Measurements from ENCODE around the gene CFAP99.

Gene CFAP99

GRCh38 chr4:2406920-2407319 lies 11.8 kb upstream of the CFAP99 start:
- no peak for FAIRE-seq
- no peak for DNase-seq (ENCODE audit: insufficient read length)
- TF ChIP-seq TAF1 (IDR thresholded peaks at IDR 0.05; ENCODE audit: borderline replicate concordance, low read depth, low read length) = no peak
- TF ChIP-seq POLR2AphosphoS5 (IDR thresholded peaks at IDR 0.05; ENCODE audit: low read depth, low read length) = no peak
- no peak for TF ChIP-seq POLR2A (IDR thresholded peaks at IDR 0.05; ENCODE audit: low read depth, low read length)

DNA sequence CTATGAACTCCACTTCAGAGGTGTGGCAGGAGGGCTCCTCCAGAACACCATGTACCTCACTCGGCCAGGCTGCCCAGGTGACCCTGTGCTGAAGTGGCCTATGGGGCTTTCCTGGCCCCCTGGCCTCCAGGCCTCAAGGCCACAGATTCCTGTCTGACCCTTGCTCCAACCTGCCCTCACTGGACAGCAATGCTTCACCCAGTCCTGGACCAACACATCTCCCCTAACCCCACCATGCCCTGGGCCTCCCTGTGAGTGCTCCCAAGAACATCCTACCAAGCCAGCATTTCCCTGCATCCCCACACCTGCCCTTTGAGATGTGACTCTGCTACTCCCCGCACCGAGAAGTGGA lies 10.8 kb upstream of the CFAP99 start:
- TF ChIP-seq TAF1 (IDR thresholded peaks at IDR 0.05; ENCODE audit: borderline replicate concordance, low read depth, low read length) = no peak
- TF ChIP-seq POLR2A (IDR thresholded peaks at IDR 0.05; ENCODE audit: low read depth, low read length) = no peak
- TF ChIP-seq POLR2AphosphoS5 (IDR thresholded peaks at IDR 0.05; ENCODE audit: low read depth, low read length) = no peak

GRCh38 chr4:2408401-2408958 lies 10.3 kb upstream of the CFAP99 start:
- DNase-seq (ENCODE audit: insufficient read length) (no peak), FAIRE-seq (no peak)
- no peak for TF ChIP-seq POLR2A (IDR thresholded peaks at IDR 0.05; ENCODE audit: low read depth, low read length)
- TF ChIP-seq TAF1 (IDR thresholded peaks at IDR 0.05; ENCODE audit: borderline replicate concordance, low read depth, low read length) = no peak

More for the DNA sequence above, 10.8 kb upstream of the CFAP99 start:
- FAIRE-seq = no peak
- no peak for DNase-seq (ENCODE audit: insufficient read length)

DNA sequence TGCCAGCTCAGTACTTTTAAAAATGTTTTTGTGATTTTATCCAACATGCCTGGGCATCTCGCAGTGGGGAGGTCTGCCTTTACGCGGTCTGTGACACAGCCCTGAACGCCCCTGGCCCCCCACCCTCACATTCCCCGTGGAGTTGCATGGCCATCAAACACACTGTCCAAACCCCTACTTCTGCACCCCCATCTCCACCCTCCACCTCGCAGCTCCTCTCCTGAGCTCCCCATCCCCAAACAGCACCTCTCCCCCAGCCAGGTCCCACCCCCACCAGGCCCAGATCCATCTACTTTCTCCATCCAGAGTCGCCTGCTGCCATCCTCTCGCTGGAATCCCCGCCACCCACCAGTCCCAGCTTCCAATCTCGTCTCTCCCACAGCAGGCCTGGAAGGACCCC lies 9.8 kb upstream of the CFAP99 start:
- no peak for TF ChIP-seq POLR2A (IDR thresholded peaks at IDR 0.05; ENCODE audit: low read depth, low read length)
- no peak for TF ChIP-seq POLR2AphosphoS5 (IDR thresholded peaks at IDR 0.05; ENCODE audit: low read depth, low read length)
- no peak for TF ChIP-seq TAF1 (IDR thresholded peaks at IDR 0.05; ENCODE audit: borderline replicate concordance, low read depth, low read length)
- FAIRE-seq (no peak), DNase-seq (ENCODE audit: insufficient read length) (no peak)

- no peak for FAIRE-seq
- no peak for DNase-seq (ENCODE audit: insufficient read length)
- no peak for TF ChIP-seq TAF1 (IDR thresholded peaks at IDR 0.05; ENCODE audit: borderline replicate concordance, low read depth, low read length)
- TF ChIP-seq POLR2A (IDR thresholded peaks at IDR 0.05; ENCODE audit: low read depth, low read length) = no peak
- TF ChIP-seq POLR2AphosphoS5 (IDR thresholded peaks at IDR 0.05; ENCODE audit: low read depth, low read length) = no peak
Observed at GRCh38 chr4:2409381-2409783, 9.4 kb upstream of the CFAP99 start.

DNA sequence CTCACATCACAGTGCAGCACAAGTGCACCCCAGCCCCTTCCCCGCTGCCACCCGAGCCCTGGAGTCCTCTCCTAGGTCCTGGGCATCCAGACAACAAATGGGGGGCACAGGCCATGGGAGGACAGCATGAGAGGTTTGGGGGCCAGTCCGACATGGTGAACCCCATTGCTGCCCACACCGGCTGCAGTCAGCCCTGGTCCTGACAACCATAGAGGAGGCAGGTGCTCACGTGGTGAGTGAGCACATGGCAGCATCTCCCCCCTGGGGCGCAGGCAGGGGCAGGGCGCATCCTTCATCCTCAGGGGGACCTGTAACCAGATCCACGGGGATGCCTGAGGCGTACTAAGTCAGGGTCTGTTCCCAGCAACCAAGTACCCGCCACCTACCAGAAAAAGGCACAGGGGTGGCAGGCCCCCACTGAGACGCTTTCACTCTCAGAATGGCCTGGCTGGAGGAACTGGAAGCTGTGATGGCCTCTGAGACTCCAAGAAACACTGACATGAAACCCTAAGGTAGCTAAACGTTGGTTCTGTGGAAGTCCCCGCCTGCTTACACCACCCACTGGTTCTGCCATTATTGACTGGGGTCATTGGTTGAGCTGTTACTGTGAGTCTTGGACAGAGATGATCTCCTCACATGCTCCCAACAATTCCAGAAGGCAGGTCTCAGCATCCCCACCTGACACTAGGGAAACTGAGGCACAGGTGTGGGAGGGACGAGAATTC lies 6.8 kb upstream of the CFAP99 start:
- FAIRE-seq = peak; percentile 93
- TF ChIP-seq POLR2AphosphoS5 (IDR thresholded peaks at IDR 0.05; ENCODE audit: low read depth, low read length) (no peak), POLR2A (IDR thresholded peaks at IDR 0.05; ENCODE audit: low read depth, low read length) (0 out of 2 replicates have a peak, but pooled peaks have one; percentile 26), TAF1 (IDR thresholded peaks at IDR 0.05; ENCODE audit: borderline replicate concordance, low read depth, low read length) (peak; percentile 61; the same call in 1 of the 2 replicates)
- peak; percentile 56 for DNase-seq (ENCODE audit: insufficient read length)

DNA sequence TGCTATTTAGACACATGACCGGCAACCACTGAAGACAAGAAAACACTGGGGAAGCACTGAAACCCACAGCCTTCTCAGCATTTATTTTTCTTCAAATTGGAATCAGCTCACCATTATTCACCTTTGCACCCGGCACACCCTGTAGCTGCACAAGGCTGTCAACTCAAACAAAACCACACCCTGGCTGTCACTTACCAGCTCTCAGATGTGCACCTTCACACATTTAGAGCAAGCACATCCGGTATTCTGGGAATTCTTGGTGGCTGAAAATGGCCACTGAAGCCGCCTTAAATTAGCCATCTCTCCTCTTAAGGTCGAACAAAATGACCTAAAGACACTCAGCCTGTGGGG lies 6.2 kb upstream of the CFAP99 start:
- TF ChIP-seq POLR2A (IDR thresholded peaks at IDR 0.05; ENCODE audit: low read depth, low read length) = no peak
- no peak for TF ChIP-seq TAF1 (IDR thresholded peaks at IDR 0.05; ENCODE audit: borderline replicate concordance, low read depth, low read length)
- no peak for TF ChIP-seq POLR2AphosphoS5 (IDR thresholded peaks at IDR 0.05; ENCODE audit: low read depth, low read length)
- FAIRE-seq = peak; percentile 21
- no peak for DNase-seq (ENCODE audit: insufficient read length)

DNA sequence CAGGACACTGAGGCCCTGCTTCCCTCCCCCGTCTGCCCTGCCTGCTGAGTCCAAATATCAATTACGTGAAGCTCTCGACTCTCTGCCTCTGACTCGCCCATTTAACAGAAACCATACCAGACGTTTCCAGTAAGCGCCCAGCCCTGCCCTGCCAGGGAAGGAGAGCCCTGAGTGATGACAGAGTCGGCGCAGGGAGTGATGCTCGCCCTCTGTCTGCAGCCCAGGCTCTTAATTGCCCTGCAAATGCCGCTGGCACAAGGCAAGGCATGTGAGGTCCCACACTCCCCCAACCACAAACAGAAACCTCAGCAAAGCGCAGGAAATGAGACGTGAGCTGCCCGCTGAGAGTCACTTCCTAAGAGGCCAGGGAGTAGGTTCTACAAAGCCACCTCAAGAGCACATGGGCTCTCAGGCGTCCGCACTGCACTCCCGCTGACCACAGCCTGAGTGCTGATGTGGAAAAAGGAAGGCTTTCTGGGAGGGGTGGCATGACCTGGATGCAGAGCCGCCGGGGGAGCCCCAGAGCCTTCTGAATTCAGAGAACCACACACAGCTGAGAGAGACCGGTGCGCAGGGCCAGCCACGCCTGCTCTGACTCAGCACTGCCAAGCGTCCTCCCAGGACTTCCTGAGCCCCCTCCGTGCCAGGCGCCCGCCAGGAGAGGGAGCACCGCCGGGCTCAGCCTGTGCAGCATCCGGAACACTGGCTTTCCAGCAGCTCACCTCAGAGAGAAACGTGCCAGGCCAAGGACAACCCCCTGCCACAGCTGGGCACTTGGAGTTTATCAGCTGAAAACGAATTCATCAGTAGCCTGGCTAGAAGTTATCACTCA lies 5.7 kb upstream of the CFAP99 start:
- FAIRE-seq = peak; percentile 86
- DNase-seq (ENCODE audit: insufficient read length) = peak; percentile 66
- TF ChIP-seq POLR2A (IDR thresholded peaks at IDR 0.05; ENCODE audit: low read depth, low read length) (peak; percentile 73; the same call in 1 of the 2 replicates), POLR2AphosphoS5 (IDR thresholded peaks at IDR 0.05; ENCODE audit: low read depth, low read length) (0 out of 2 replicates have a peak, but pooled peaks have one; percentile 43), TAF1 (IDR thresholded peaks at IDR 0.05; ENCODE audit: borderline replicate concordance, low read depth, low read length) (no peak)

- TF ChIP-seq POLR2A (IDR thresholded peaks at IDR 0.05; ENCODE audit: low read depth, low read length) (no peak), POLR2AphosphoS5 (IDR thresholded peaks at IDR 0.05; ENCODE audit: low read depth, low read length) (no peak), TAF1 (IDR thresholded peaks at IDR 0.05; ENCODE audit: borderline replicate concordance, low read depth, low read length) (no peak)
- DNase-seq (ENCODE audit: insufficient read length) (no peak), FAIRE-seq (no peak)
Observed at GRCh38 chr4:2413821-2414610, 4.7 kb upstream of the CFAP99 start.

- DNase-seq (ENCODE audit: insufficient read length) = no peak
- TF ChIP-seq POLR2AphosphoS5 (IDR thresholded peaks at IDR 0.05; ENCODE audit: low read depth, low read length) = no peak
- TF ChIP-seq TAF1 (IDR thresholded peaks at IDR 0.05; ENCODE audit: borderline replicate concordance, low read depth, low read length) = no peak
- no peak for TF ChIP-seq POLR2A (IDR thresholded peaks at IDR 0.05; ENCODE audit: low read depth, low read length)
- no peak for FAIRE-seq
Observed at GRCh38 chr4:2415213-2415612, 3.5 kb upstream of the CFAP99 start.
